PC-9 (cell line): Measurements from ENCODE around the gene DNAJB13.

Experiments used
- EZH2 ChIP-seq: fragments of 200-600 bp; sonication (generic); IDR thresholded peaks from 2 replicates; pipeline ENCODE4 v1.8.0; 2017; ENCODE audit warnings: antibody characterized with exemption, low read depth
- TF ChIP-seq, protein P1 (sequence below): fragments of 200-600 bp; sonication (generic); conservative IDR thresholded peaks from 2 replicates; pipeline ENCODE4 v1.6.1; 2017; ENCODE audit warnings: mixed run types, antibody characterized with exemption, mild to moderate bottlenecking, moderate library complexity

DNA sequence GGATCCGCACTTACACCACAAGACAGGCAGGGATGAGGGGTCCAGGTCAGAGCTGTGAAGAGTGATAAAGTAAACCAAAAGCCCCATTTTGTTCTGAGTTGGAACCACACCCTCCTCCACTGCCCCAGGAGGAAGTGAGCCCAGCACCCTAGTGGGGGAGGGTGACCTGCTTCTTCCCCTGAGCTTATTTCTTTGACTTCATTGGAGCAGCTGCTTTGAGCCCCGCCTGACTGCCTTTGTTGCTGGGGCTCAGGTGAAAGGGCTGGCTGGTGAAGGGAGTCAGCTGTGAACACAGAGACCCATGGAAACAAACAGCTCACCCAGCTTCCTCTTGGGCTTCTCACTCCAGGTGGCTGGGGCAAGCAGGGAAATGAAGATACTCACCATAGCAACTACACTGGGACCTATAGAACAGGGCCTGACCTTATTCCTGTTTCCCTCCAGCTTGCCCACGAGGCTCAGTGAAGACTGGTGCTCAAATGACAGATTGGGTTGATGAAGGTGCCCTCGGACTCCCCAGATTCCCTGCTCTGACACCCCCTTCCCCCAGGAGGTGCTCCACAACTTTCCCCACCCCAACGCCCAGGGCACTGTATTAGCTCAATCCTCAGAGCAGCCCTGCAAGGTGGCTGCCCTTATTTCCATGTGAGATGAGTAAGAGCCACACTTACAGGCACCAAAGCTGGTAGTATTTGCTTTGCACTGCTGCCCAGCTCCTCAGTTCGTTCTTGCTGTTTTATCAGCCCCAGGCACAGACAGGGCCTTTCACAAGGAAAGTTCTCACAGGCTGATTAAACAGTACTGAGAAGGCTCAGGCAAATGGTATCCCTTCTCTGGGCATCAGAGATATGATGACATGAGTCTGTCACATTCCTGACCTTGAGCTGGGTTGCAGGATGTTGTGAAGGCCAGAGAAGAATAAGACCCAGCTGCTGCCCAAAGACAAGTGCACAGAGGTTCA is 29.5 kb downstream of the DNAJB13 start:
- TF ChIP-seq, protein P1, sequence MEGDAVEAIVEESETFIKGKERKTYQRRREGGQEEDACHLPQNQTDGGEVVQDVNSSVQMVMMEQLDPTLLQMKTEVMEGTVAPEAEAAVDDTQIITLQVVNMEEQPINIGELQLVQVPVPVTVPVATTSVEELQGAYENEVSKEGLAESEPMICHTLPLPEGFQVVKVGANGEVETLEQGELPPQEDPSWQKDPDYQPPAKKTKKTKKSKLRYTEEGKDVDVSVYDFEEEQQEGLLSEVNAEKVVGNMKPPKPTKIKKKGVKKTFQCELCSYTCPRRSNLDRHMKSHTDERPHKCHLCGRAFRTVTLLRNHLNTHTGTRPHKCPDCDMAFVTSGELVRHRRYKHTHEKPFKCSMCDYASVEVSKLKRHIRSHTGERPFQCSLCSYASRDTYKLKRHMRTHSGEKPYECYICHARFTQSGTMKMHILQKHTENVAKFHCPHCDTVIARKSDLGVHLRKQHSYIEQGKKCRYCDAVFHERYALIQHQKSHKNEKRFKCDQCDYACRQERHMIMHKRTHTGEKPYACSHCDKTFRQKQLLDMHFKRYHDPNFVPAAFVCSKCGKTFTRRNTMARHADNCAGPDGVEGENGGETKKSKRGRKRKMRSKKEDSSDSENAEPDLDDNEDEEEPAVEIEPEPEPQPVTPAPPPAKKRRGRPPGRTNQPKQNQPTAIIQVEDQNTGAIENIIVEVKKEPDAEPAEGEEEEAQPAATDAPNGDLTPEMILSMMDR, result no peak
- TF ChIP-seq EZH2, result no peak
